ENCODE data around the gene SNX19.

GRCh38 chr11:130865774-130866114 lies 50.5 kb downstream of the SNX19 start:
- TF ChIP-seq CTCF (IDR thresholded peaks at IDR 0.05) = no peak
- TF ChIP-seq, protein P1, sequence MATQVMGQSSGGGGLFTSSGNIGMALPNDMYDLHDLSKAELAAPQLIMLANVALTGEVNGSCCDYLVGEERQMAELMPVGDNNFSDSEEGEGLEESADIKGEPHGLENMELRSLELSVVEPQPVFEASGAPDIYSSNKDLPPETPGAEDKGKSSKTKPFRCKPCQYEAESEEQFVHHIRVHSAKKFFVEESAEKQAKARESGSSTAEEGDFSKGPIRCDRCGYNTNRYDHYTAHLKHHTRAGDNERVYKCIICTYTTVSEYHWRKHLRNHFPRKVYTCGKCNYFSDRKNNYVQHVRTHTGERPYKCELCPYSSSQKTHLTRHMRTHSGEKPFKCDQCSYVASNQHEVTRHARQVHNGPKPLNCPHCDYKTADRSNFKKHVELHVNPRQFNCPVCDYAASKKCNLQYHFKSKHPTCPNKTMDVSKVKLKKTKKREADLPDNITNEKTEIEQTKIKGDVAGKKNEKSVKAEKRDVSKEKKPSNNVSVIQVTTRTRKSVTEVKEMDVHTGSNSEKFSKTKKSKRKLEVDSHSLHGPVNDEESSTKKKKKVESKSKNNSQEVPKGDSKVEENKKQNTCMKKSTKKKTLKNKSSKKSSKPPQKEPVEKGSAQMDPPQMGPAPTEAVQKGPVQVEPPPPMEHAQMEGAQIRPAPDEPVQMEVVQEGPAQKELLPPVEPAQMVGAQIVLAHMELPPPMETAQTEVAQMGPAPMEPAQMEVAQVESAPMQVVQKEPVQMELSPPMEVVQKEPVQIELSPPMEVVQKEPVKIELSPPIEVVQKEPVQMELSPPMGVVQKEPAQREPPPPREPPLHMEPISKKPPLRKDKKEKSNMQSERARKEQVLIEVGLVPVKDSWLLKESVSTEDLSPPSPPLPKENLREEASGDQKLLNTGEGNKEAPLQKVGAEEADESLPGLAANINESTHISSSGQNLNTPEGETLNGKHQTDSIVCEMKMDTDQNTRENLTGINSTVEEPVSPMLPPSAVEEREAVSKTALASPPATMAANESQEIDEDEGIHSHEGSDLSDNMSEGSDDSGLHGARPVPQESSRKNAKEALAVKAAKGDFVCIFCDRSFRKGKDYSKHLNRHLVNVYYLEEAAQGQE (IDR thresholded peaks at IDR 0.05; ENCODE audit: insufficient read depth in 1 of 2, low read depth in 2 of 2, low read length in 1 of 2) = no peak
- no peak for TF ChIP-seq POLR2AphosphoS5 (IDR thresholded peaks at IDR 0.05; ENCODE audit: low read depth, low read length)
- TF ChIP-seq SIN3A (IDR thresholded peaks at IDR 0.05; ENCODE audit: borderline replicate concordance, insufficient read depth, low read depth, low read length) = no peak

Measured in Panc1 (cell line).